Bronchial epithelial cell (primary cell): ENCODE data around the gene THBS3. TPM values are rescaled to one million over a fixed set of nuclear protein-coding genes. Genes with fewer than 3 reads are reported as not detected.
"Not testable (repeated sequence)": the region's sequence is repeated elsewhere in the genome, so short reads cannot be mapped to it uniquely, and the experiment has no call there.

ENCODE experiments used
- DNase-seq: peaks from one replicate; pipeline ENCODE4 v3.0.0-alpha.2; 2010; ENCODE audit warnings: low read depth
- FAIRE-seq: peaks from 2 replicates; lab custom pipeline; 2011; peaks lifted over from hg19 to GRCh38; lab: Jason Lieb, UNC
- H3K27me3 ChIP-seq: 2 replicates; pipeline ENCODE4 v1.5.1; 2011; ENCODE audit warnings: low read length; ENCODE audit not compliant: control insufficient read depth, insufficient read depth
- H3K36me3 ChIP-seq: 2 replicates; pipeline ENCODE4 v1.5.1; 2011; ENCODE audit warnings: low read length; ENCODE audit not compliant: control insufficient read depth, insufficient read depth
- H3K4me3 ChIP-seq: 2 replicates; pipeline ENCODE4 v1.5.1; 2011; ENCODE audit warnings: mild to moderate bottlenecking, low read depth, low read length, control low read depth
- total RNA-seq: library from RNA; depleted of rRNA; stranded (reverse); fragments of >200 nt; gene quantifications from 2 replicates; pipeline ENCODE4 v1.2.1, GENCODE V29; 2014
- TF ChIP-seq, protein P1 (sequence below): IDR thresholded peaks from 2 replicates; pipeline ENCODE4 v1.5.1; 2011; ENCODE audit warnings: mild to moderate bottlenecking, moderate library complexity, low read length, control low read depth, inconsistent platforms; ENCODE audit not compliant: insufficient read depth, severe bottlenecking

The THBS3 gene
- total RNA-seq, 1 donor from 2014 or later, result 16.3 TPM

DNA sequence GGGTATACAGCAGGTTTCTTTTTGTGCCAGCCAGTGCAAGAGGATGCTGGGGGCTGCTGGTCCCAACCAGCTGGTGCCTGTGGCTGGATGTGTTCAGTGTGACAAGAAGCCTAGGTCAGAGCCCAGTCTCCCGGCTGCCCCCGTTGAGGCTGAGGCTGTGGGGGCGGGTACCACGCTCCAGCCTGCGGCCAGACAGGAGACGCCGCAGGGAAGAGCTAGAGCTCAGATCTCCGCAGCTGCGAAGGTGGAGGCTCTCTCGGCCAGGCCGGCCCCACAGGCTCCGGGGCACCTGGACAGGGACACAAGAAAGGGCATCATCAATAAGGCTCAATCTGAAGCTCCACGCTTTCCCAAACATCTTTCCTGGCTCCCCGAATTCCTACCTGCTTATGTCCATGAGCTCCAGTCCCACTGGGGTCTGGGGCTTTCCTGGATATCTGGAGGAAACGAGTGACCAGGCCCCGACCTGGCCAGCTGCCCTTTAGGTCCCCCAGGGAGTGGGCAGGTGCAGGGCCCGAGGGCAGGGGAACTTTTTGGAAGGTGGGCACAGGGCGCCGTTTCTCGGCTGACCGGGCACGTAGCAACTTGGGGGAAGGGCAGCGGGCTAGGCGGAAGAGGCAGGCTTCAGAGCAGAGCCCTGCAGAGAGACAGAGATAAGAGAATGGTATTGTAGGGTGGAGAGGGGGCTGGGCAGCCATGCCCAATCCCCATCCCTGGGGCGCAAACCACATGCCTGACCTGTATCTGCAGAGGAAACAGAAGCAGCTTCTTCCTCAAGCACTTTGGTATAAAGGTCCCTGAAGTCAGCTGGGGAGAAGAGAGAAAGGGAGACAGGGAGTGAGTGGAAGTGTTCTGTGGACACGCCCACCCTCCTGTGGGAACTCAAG is 40.2 kb upstream of the THBS3 start:
- H3K4me3 ChIP-seq, result no peak overlapping the region
- FAIRE-seq, result no peak
- no peaks in the 10 kb centered on the region for H3K27me3 ChIP-seq
- no peak for DNase-seq
- peaks cover 10% of the 10 kb centered on the region for H3K36me3 ChIP-seq
- TF ChIP-seq, protein P1, sequence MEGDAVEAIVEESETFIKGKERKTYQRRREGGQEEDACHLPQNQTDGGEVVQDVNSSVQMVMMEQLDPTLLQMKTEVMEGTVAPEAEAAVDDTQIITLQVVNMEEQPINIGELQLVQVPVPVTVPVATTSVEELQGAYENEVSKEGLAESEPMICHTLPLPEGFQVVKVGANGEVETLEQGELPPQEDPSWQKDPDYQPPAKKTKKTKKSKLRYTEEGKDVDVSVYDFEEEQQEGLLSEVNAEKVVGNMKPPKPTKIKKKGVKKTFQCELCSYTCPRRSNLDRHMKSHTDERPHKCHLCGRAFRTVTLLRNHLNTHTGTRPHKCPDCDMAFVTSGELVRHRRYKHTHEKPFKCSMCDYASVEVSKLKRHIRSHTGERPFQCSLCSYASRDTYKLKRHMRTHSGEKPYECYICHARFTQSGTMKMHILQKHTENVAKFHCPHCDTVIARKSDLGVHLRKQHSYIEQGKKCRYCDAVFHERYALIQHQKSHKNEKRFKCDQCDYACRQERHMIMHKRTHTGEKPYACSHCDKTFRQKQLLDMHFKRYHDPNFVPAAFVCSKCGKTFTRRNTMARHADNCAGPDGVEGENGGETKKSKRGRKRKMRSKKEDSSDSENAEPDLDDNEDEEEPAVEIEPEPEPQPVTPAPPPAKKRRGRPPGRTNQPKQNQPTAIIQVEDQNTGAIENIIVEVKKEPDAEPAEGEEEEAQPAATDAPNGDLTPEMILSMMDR, result no peak

DNA sequence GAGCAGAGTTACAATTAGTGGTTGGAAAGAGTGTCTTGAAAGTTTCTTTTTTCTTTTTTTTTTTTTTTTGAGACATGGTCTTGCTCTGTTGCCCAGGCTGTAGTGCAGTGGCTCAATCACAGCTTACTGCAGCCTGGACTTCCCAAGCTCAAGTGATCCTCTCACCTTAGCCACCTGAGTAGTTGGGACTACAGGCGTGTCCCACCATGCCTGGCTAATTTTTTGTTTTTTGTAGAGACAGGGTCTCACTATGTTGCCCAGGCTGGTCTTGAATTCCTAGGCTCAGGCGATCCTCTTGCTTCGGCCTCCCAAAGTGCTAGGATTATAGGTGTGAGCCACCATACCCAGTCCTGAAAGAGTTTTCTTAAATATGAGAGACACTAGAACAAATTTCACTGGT is 39.1 kb upstream of the THBS3 start:
- not testable (repeated sequence) for H3K27me3 ChIP-seq, H3K36me3 ChIP-seq, FAIRE-seq, H3K4me3 ChIP-seq, DNase-seq

DNA sequence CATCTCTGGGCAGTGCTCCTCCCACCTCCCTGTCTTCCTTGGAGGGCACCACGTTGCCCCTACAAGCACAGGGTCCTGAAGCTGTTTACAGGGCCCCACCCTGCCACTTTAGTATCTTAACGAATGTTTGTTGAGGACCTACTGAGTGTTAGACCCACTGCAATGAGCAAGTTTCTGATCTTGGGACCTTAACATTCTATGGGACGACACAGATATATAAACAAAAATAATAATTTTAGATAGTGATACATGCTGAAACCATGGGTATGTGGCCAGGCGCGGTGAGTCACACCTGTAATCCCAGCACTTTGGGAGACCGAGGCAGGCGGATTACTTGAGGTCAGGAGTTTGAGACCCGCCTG is 37.4 kb upstream of the THBS3 start:
- FAIRE-seq (no peak), DNase-seq (no peak)
- TF ChIP-seq, protein P1, result no peak
- Histone ChIP-seq H3K4me3 (peak overlapping the region; percentile 80), H3K36me3 (peaks cover 10% of the 10 kb centered on the region), H3K27me3 (no peaks in the 10 kb centered on the region)

DNA sequence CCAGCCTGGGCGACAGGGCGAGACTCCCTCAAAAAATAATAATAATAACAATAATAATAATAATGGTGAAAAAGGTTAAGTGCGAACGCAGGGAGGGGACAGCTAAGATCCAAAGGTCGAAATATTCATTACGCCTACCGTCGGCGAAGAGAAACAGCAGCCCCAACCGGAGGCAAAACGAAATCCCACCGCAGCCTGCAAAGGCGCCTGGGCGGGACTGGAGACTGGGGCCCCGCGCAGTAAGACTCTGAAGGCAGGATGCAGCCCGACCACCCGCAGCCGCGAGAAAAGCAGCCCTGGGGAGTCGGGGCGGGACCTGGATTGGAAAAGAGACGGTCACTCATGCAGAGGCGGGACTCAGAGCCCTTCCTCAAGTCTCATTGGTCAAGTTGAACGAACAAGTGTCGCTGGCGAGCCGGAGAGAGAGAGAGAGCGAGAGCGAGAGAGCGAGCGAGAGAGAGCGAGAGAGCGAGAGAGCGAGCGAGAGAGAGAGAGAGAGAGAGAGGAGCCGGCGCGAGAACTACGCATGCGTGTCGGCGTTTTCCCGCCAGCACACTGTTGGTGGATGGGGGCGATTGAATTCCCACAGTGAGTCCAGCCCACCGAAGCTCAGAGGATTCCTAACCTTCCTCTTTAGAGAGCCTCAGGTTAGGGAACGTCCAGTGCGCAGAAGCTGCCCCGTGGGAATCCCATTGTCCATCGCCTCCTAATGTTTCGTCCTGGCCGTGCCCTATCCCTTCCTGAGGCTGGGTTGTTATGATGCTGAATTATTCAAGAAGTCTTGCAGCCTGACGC is 36.9 kb upstream of the THBS3 start:
- no peaks in the 10 kb centered on the region for H3K27me3 ChIP-seq
- DNase-seq (peak; percentile 95), FAIRE-seq (no peak)
- H3K4me3 ChIP-seq, result peak overlapping the region; percentile 80
- H3K36me3 ChIP-seq, result peaks cover 11% of the 10 kb centered on the region
- TF ChIP-seq, protein P1, result no peak

DNA sequence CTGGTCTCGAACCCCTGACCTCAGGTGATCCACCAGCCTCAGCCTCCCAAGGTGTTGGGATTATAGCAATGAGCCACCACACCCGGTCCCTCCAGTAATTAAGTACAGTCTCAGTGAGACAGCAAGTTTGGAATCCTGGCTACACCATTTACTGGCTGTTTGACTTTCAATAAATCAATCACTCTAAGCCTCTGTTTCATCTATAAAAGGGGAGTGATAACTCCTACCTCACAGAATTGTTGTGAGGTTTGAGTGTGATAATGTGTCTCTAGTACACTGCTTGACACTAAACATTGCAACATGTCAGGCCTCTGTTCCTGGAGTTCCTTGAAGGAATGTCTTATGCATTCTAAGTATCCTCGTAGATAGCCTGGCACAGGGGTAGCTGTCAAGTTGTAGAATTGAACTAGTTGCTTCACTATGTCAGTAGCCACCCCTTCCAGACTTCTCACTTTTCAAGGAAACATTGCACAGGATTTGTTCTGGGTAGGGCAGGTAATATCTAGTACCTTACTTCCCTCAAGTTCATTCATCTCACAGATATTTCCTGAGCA is 35.2 kb upstream of the THBS3 start:
- DNase-seq, result no peak
- Histone ChIP-seq H3K27me3 (no peaks in the 10 kb centered on the region), H3K36me3 (peaks cover 8% of the 10 kb centered on the region), H3K4me3 (no peak overlapping the region)
- TF ChIP-seq, protein P1, result no peak
- FAIRE-seq, result no peak

DNA sequence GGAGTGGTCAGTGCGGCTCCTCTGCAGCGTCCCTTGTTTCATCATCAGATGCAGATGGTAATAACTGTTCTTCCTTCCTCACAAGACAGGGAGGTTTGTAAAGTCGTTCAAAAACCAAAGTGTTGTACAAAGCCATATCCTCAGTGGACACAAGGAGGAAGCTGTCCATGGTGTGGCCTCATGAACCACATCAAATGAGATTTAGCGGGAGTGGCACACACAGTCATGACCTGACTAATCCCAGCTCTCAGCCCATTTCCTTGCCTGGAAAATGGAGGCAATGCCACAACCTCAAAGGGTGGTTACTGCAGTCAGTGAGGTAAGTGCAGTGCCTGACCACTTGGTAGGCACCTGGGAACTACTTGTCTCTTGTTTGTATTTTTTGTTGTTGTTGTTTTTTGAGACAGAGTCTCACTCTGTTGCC is 34.2 kb upstream of the THBS3 start:
- no peaks in the 10 kb centered on the region for H3K27me3 ChIP-seq
- no peak overlapping the region for H3K4me3 ChIP-seq
- no peak for FAIRE-seq
- TF ChIP-seq, protein P1, result no peak
- peaks cover 4% of the 10 kb centered on the region for H3K36me3 ChIP-seq
- no peak for DNase-seq
